ENCODE measurements around the gene NCOR2. TPM values are rescaled to one million over a fixed set of nuclear protein-coding genes. Genes with fewer than 3 reads are reported as not detected.

Gene NCOR2
- total and polyA plus RNA-seq, 12 donors, result 46.9 to 200 (median 132) TPM

DNA sequence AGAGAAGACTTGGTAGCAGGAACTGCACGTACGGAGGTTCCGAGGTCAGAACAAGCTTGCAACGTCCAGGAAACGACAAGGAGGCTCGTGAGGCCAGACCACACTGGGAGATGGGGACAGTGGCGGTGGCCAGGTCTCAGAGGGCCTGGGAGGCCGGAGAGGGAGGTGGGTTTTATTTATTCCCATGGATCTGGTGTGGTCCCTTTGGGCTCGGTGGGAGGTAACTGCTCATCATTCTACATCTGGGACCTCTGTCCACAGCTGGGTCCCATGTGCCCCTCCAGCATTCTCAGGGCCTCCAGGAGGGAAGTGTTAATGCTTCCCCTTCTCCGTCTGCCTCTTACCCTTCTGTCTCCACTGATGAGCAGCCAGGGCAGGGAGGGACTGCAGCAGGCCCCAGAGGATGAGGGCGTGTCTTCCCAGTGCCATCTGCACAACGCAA lies 35.7 kb upstream of the NCOR2 start:
- no peak overlapping the region for H3K4me3 ChIP-seq
- peak in 4 of 8 donors; percentile 28 to 47 (median 43) for ATAC-seq
- intact Hi-C loops (cut with DNase I), result no loop called here
- H3K27ac ChIP-seq, result no peak overlapping the region
- H3K4me1 ChIP-seq, result peaks cover 0 to 12% (median 0%) of the 10 kb centered on the region in 9 donors
- whole genome bisulfite sequencing, 2 donors, result 70 to 72% methylated on average over 12 of the region's 12 CpGs
- no peaks in the 10 kb centered on the region for H3K27me3 ChIP-seq
- peaks cover 0 to 4% (median 0%) of the 10 kb centered on the region in 11 donors for H3K9me3 ChIP-seq
- DNase-seq, result no peak
- H3K36me3 ChIP-seq, result no peaks in the 10 kb centered on the region
- TF ChIP-seq, protein P1, sequence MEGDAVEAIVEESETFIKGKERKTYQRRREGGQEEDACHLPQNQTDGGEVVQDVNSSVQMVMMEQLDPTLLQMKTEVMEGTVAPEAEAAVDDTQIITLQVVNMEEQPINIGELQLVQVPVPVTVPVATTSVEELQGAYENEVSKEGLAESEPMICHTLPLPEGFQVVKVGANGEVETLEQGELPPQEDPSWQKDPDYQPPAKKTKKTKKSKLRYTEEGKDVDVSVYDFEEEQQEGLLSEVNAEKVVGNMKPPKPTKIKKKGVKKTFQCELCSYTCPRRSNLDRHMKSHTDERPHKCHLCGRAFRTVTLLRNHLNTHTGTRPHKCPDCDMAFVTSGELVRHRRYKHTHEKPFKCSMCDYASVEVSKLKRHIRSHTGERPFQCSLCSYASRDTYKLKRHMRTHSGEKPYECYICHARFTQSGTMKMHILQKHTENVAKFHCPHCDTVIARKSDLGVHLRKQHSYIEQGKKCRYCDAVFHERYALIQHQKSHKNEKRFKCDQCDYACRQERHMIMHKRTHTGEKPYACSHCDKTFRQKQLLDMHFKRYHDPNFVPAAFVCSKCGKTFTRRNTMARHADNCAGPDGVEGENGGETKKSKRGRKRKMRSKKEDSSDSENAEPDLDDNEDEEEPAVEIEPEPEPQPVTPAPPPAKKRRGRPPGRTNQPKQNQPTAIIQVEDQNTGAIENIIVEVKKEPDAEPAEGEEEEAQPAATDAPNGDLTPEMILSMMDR (IDR thresholded peaks at IDR 0.05), result no peak

DNA sequence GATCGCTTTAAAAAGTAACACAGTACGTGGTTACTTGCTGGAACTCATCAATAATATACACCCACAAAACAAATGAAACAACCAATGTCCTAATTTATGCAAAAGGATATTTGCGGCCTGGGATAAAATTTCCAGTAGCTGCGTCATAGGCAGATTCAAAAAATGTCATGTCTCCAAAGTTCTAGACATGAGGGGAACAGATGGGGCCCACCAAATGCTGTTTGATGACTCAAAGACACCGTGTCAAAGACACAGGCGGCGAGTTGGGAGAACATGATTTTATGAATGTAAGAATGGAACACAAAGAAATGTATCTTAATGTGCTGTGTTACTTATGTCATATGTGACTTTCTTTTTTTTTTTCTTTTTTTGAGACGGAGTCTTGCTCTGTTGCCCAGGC lies 34.3 kb upstream of the NCOR2 start:
- Histone ChIP-seq H3K4me1 (peaks cover 0 to 10% (median 0%) of the 10 kb centered on the region in 9 donors), H3K27me3 (no peaks in the 10 kb centered on the region), H3K4me3 (no peak overlapping the region), H3K9me3 (peaks cover 0 to 4% (median 0%) of the 10 kb centered on the region in 11 donors), H3K27ac (no peak overlapping the region), H3K36me3 (no peaks in the 10 kb centered on the region)
- ATAC-seq (no peak), DNase-seq (no peak)
- WGBS, 2 donors, result 97 to 98% methylated on average over 8 of the region's 8 CpGs
- intact Hi-C loops (cut with DNase I), result no loop called here
- TF ChIP-seq, protein P1 (IDR thresholded peaks at IDR 0.05), result no peak

GRCh38 chr12:124599074-124599999 lies 31.9 kb upstream of the NCOR2 start:
- Histone ChIP-seq H3K36me3 (no peaks in the 10 kb centered on the region), H3K27me3 (no peaks in the 10 kb centered on the region), H3K9me3 (peaks cover 0 to 2% (median 0%) of the 10 kb centered on the region in 11 donors), H3K4me1 (peaks cover 0 to 10% (median 0%) of the 10 kb centered on the region in 9 donors), H3K27ac (no peak overlapping the region), H3K4me3 (no peak overlapping the region)
- ATAC-seq (no peak), DNase-seq (no peak)
- TF ChIP-seq, protein P1 (IDR thresholded peaks at IDR 0.05), result peak in 1 of 9 donors; percentile 6
- 83 to 87% methylated on average over 10 of the region's 10 CpGs for WGBS, 2 donors
- intact Hi-C loops (cut with DNase I), result no loop called here

DNA sequence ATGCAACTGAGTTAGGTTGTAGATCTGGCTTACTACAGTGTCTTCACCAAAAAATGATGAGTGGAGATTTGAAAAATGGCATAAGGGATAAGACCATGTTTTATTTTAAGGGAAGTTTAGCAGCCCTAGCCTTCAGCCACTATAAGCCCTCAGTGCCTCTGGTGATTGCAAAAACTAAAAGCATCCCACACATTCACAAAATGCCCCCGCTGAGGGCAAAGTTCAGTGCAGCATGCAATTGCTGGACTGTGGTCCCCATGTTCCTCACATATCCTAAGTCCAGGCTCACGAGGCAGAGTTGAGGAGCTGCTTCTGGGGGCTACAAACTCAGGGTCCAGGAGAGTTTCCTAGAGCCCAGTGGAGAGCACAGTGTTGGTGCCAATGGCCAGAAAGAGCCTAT lies 29.6 kb upstream of the NCOR2 start:
- intact Hi-C loops (cut with DNase I), result no loop called here
- ATAC-seq (no peak), DNase-seq (no peak)
- peaks cover 0 to 2% (median 0%) of the 10 kb centered on the region in 11 donors for H3K9me3 ChIP-seq
- no peak overlapping the region for H3K27ac ChIP-seq
- 93% methylated on average over 2 of the region's 2 CpGs for WGBS, 2 donors
- TF ChIP-seq, protein P1 (IDR thresholded peaks at IDR 0.05), result no peak
- H3K4me1 ChIP-seq, result peaks cover 0 to 15% (median 0%) of the 10 kb centered on the region in 9 donors
- no peaks in the 10 kb centered on the region for H3K36me3 ChIP-seq
- no peaks in the 10 kb centered on the region for H3K27me3 ChIP-seq
- H3K4me3 ChIP-seq, result no peak overlapping the region

Measured in heart right ventricle (tissue), 16 donors.